PFSK-1 (cell line): Measurements from ENCODE around the gene PUM2.

Experiments
- FOXP2 ChIP-seq: optimal IDR thresholded peaks from 2 replicates; pipeline ENCODE3; 2011; ENCODE audit warnings: borderline replicate concordance, control low read depth, inconsistent platforms; ENCODE audit not compliant: insufficient read depth; ENCODE audit errors: extremely low read length, extremely low read depth
- POLR2AphosphoS5 ChIP-seq: IDR thresholded peaks from 2 replicates; pipeline ENCODE4 v1.6.1; 2012; ENCODE audit warnings: low read depth, mild to moderate bottlenecking, control low read depth, low read length, moderate library complexity
- SIN3A ChIP-seq: IDR thresholded peaks from 2 replicates; pipeline ENCODE4 v1.6.1; 2012; ENCODE audit warnings: mild to moderate bottlenecking, low read length, moderate library complexity, borderline replicate concordance; ENCODE audit not compliant: insufficient read depth
- TAF1 ChIP-seq: IDR thresholded peaks from 2 replicates; pipeline ENCODE4 v1.6.1; 2012; ENCODE audit warnings: low read length, control low read depth, borderline replicate concordance; ENCODE audit not compliant: insufficient read depth
- TF ChIP-seq, protein P1 (sequence below), 2 experiments: IDR thresholded peaks; 2 replicates each; pipeline versions ENCODE4 v1.6.1 to v1.8.0; 2011 to 2012; ENCODE audit warnings: low read depth in 2 of 2, low read length in 2 of 2, control low read depth in 1 of 2, inconsistent platforms in 1 of 2, mild to moderate bottlenecking in 1 of 2, moderate library complexity in 1 of 2; ENCODE audit not compliant: insufficient read depth in 1 of 2

PUM2 gene

DNA sequence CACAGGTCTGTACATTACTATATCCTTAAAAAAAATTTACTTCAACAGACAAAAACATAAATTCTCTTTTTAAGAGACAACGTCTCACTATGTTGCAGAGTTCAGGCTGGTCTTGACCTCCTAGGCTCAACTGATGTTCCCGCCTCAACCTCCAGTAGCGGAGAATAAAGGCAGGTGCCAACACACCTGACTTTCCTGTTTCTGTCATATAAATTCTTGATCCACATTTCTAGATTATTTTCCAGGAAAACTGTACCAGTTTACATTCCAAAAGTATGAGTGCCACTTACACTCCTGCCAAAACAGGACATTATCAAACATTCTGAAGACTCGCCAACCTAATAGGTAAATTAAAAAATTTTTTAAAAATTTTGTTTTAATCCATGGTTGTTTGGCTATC is 48.6 kb downstream of the PUM2 start:
- TF ChIP-seq FOXP2 (no peak), SIN3A (no peak), POLR2AphosphoS5 (no peak), TAF1 (no peak)
- TF ChIP-seq, protein P1, sequence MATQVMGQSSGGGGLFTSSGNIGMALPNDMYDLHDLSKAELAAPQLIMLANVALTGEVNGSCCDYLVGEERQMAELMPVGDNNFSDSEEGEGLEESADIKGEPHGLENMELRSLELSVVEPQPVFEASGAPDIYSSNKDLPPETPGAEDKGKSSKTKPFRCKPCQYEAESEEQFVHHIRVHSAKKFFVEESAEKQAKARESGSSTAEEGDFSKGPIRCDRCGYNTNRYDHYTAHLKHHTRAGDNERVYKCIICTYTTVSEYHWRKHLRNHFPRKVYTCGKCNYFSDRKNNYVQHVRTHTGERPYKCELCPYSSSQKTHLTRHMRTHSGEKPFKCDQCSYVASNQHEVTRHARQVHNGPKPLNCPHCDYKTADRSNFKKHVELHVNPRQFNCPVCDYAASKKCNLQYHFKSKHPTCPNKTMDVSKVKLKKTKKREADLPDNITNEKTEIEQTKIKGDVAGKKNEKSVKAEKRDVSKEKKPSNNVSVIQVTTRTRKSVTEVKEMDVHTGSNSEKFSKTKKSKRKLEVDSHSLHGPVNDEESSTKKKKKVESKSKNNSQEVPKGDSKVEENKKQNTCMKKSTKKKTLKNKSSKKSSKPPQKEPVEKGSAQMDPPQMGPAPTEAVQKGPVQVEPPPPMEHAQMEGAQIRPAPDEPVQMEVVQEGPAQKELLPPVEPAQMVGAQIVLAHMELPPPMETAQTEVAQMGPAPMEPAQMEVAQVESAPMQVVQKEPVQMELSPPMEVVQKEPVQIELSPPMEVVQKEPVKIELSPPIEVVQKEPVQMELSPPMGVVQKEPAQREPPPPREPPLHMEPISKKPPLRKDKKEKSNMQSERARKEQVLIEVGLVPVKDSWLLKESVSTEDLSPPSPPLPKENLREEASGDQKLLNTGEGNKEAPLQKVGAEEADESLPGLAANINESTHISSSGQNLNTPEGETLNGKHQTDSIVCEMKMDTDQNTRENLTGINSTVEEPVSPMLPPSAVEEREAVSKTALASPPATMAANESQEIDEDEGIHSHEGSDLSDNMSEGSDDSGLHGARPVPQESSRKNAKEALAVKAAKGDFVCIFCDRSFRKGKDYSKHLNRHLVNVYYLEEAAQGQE (IDR thresholded peaks at IDR 0.05; ENCODE audit: insufficient read depth in 1 of 2, low read depth in 2 of 2, low read length in 2 of 2) = no peak

DNA sequence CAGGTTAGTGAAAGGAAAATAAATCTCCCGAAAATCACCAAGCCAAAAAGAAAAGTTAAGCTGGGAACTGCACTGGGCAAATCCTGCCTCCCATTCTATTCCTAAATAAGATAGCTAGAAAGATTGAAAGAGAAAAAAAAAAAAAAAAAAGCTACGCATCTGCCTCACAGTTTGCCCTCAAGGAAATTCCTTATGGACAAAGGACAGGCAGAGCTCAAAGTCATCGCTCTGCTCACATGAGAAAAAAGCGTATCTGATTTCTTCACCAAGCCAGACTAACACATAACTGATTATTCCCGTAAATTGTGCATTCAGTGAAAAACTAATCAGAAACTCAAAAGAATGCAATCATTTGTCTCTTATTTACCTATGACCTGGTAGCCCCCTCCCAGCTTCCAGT is 50.0 kb downstream of the PUM2 start:
- no peak for TF ChIP-seq TAF1

DNA sequence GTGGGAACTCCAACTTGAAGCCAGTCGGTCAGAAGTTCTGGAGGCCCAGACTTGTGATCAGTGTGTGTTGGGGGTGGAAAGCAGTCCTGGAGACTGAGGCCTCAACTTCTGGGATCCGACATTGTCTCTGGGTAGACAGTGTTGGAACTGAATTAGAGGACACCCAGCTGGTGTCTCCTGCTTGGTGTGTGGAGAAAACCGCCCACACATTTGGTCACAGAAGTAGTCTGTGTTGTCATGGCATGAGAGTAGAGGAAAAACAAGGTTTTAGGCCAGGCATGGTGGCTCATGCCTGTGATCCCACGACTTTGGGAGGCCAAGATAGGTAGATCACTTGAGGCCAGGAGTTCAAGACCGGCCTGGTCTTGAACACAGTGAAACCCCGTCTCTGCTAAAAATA is 51.5 kb downstream of the PUM2 start:
- TF ChIP-seq POLR2AphosphoS5 (no peak), FOXP2 (no peak), SIN3A (no peak), TAF1 (no peak)
- TF ChIP-seq, protein P1 (IDR thresholded peaks at IDR 0.05; ENCODE audit: insufficient read depth in 1 of 2, low read depth in 2 of 2, low read length in 2 of 2) = no peak

DNA sequence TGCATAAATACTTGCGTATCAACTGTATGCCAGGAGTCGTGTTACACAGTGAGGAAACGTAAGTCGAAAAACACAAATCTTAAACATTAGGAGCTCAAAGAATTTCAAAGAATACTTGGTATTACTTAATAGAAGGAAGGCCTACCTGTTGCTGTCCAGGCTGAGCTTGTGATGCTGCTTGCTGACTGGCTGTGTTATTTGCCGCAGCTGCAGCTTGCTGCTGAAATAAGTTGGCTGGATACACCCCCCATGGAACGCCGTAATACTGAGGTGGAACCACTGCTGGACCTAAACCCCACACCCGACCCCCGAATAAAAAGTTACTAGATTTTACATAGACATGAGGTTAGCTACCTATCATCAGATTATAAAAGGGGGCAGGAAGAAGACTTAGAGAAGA is 56.4 kb downstream of the PUM2 start:
- TF ChIP-seq SIN3A (no peak), POLR2AphosphoS5 (no peak), TAF1 (no peak), FOXP2 (no peak)
- TF ChIP-seq, protein P1 (IDR thresholded peaks at IDR 0.05; ENCODE audit: insufficient read depth in 1 of 2, low read depth in 2 of 2, low read length in 2 of 2) = no peak

DNA sequence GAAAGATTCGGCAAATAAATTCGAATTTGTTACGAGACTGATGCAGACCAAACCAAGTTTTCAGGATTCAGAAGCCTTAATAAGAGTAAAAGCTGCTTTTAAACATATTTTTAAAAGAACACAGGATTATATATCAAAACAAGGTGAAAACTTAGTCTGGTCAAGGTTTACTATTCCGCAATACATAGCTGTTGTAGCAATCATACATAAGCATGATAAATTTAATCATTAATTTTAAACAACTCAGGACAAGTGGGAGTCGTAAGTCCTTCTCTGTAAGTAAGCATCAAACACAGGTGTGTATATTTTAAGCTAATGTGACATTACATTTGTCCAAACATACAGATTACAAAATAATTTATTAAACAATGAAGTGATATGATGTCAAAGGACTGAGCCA is 57.7 kb downstream of the PUM2 start:
- no peak for TF ChIP-seq FOXP2
- TF ChIP-seq SIN3A = no peak
- no peak for TF ChIP-seq POLR2AphosphoS5
- TF ChIP-seq, protein P1 (IDR thresholded peaks at IDR 0.05; ENCODE audit: insufficient read depth in 1 of 2, low read depth in 2 of 2, low read length in 2 of 2) = no peak
- TF ChIP-seq TAF1 = no peak

DNA sequence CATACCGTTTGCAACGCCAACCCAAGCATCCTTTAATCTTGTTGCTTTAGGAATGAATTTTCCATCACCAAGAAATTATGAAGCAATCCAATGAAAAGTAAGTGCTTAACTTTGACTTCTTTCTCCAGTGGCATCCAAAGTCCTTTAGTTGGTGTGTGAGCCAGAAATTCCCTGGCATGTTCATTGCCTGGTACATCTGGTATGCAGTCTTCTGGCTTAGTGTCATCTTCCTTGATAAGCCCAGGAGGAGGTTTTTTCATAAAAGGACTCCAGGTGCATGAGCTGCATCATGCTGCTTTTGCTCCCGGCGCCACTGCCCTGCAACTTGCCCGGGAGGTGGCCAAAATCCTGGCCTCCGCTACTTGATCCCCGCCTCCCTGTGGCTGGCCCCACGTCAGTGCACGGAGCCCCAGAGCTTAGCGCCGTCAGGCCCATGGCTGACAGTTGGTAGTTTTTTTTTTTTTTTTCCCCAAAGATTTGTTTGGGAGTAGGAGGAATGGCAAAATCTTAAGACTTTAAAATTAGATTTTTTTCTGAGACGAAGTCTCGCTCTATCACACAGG is 58.7 kb downstream of the PUM2 start:
- TF ChIP-seq, protein P1 (IDR thresholded peaks at IDR 0.05; ENCODE audit: insufficient read depth in 1 of 2, low read depth in 2 of 2, low read length in 2 of 2) = no peak
- TF ChIP-seq POLR2AphosphoS5 (no peak), FOXP2 (no peak)
